ENCODE measurements around the gene CDH13. TPM values are rescaled to one million over a fixed set of nuclear protein-coding genes. Genes with fewer than 3 reads are reported as not detected.

CDH13 gene
- total RNA-seq, 1 donor, result 102 TPM

DNA sequence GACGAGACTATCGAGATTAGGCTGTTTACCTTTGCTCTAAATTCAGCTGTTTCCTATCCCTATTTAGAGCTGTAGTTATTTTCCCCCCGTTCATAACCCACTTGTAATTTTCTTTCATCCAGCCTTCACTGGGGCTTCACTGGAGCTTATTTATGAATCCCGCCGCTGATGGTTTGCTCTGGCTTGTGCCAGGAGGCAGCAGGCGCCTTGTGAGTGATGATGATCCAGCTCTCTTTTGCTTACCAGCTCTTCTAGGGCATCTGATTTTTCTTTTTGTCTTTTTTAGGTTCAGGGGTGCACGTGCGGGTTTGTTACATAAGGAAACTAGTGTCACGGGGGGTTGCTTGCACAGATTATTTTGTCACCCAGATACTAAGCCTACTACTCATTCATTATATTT is 37.4 kb upstream of the CDH13 start:
- no peaks in the 10 kb centered on the region for H3K36me3 ChIP-seq (ENCODE audit: insufficient read depth, low read length)
- H3K4me1 ChIP-seq (ENCODE audit: insufficient read depth, low read length), result peaks cover 7% of the 10 kb centered on the region
- no peaks in the 10 kb centered on the region for H4K20me1 ChIP-seq (ENCODE audit: insufficient read depth, low read length)
- H3K27me3 ChIP-seq (ENCODE audit: insufficient read depth, low read length), result peaks cover 3% of the 10 kb centered on the region
- no peaks in the 10 kb centered on the region for H3K9me3 ChIP-seq (ENCODE audit: low read depth, low read length)
- no peak overlapping the region for H3K27ac ChIP-seq (ENCODE audit: low read depth, low read length)
- no peak overlapping the region for H3K4me3 ChIP-seq (ENCODE audit: insufficient read depth, low read length)
- H3K4me2 ChIP-seq (ENCODE audit: insufficient read depth, low read length), result no peak overlapping the region
- no peaks in the 10 kb centered on the region for H3K79me2 ChIP-seq (ENCODE audit: insufficient read depth, low read length)
- no peak for TF ChIP-seq CTCF (IDR thresholded peaks at IDR 0.05; ENCODE audit: extremely low read depth, low read depth, low read length)
- no peak overlapping the region for H2AFZ ChIP-seq (ENCODE audit: low read length)
- DNase-seq (ENCODE audit: insufficient read length, low spot score, missing footprints), result no peak

DNA sequence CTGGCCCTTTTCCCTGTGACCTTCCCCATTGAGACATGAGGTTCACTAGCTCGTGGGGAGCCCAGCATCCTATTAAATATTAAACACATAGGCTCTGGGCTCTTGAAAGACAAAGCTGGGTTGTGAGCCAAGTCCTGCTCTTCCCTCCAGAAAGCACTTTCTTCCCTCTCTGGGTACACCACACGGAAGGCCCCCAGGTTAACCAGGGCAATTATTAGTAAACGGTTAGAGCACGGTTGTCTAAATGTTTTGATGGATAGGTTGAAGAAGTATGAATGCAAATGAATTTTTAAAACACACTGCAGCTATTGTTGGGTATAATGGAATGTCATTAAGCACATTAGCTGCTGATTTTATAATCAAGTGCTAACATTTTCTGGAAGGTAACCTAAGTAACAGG is 32.7 kb upstream of the CDH13 start:
- Histone ChIP-seq H3K27ac (ENCODE audit: low read depth, low read length) (no peak overlapping the region), H3K4me1 (ENCODE audit: insufficient read depth, low read length) (no peaks in the 10 kb centered on the region), H3K9me3 (ENCODE audit: low read depth, low read length) (no peaks in the 10 kb centered on the region), H3K36me3 (ENCODE audit: insufficient read depth, low read length) (no peaks in the 10 kb centered on the region), H2AFZ (ENCODE audit: low read length) (no peak overlapping the region), H3K4me3 (ENCODE audit: insufficient read depth, low read length) (no peak overlapping the region), H3K4me2 (ENCODE audit: insufficient read depth, low read length) (no peak overlapping the region), H3K79me2 (ENCODE audit: insufficient read depth, low read length) (no peaks in the 10 kb centered on the region), H3K27me3 (ENCODE audit: insufficient read depth, low read length) (peaks cover 11% of the 10 kb centered on the region), H4K20me1 (ENCODE audit: insufficient read depth, low read length) (no peaks in the 10 kb centered on the region)
- TF ChIP-seq CTCF (IDR thresholded peaks at IDR 0.05; ENCODE audit: extremely low read depth, low read depth, low read length), result no peak
- peak; percentile 36 for DNase-seq (ENCODE audit: insufficient read length, low spot score, missing footprints)

DNA sequence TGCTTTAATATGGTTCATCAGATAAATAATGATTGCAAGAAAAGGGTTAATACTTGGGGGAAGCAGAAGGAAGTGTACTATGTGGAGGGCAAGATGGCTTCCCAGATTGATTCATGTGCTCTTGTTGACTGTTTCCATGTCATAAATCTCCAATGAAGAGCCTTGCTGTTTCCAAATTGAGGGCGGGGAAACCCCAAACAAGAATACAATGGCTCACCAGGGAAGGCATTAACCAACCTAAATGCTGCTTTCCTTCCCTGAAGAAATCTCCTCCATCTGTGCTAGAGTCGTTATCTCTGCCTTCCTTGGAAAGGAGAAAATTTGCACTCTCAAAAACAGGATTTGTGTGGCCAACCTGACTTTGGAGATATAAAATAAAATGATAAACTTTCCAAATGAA is 28.0 kb upstream of the CDH13 start:
- TF ChIP-seq CTCF (IDR thresholded peaks at IDR 0.05; ENCODE audit: extremely low read depth, low read depth, low read length), result no peak
- Histone ChIP-seq H3K4me1 (ENCODE audit: insufficient read depth, low read length) (no peaks in the 10 kb centered on the region), H3K4me2 (ENCODE audit: insufficient read depth, low read length) (no peak overlapping the region), H3K36me3 (ENCODE audit: insufficient read depth, low read length) (no peaks in the 10 kb centered on the region), H3K79me2 (ENCODE audit: insufficient read depth, low read length) (no peaks in the 10 kb centered on the region), H3K27me3 (ENCODE audit: insufficient read depth, low read length) (peaks cover 8% of the 10 kb centered on the region), H3K4me3 (ENCODE audit: insufficient read depth, low read length) (no peak overlapping the region), H3K27ac (ENCODE audit: low read depth, low read length) (no peak overlapping the region), H4K20me1 (ENCODE audit: insufficient read depth, low read length) (no peaks in the 10 kb centered on the region), H3K9me3 (ENCODE audit: low read depth, low read length) (no peaks in the 10 kb centered on the region), H2AFZ (ENCODE audit: low read length) (no peak overlapping the region)
- no peak for DNase-seq (ENCODE audit: insufficient read length, low spot score, missing footprints)

DNA sequence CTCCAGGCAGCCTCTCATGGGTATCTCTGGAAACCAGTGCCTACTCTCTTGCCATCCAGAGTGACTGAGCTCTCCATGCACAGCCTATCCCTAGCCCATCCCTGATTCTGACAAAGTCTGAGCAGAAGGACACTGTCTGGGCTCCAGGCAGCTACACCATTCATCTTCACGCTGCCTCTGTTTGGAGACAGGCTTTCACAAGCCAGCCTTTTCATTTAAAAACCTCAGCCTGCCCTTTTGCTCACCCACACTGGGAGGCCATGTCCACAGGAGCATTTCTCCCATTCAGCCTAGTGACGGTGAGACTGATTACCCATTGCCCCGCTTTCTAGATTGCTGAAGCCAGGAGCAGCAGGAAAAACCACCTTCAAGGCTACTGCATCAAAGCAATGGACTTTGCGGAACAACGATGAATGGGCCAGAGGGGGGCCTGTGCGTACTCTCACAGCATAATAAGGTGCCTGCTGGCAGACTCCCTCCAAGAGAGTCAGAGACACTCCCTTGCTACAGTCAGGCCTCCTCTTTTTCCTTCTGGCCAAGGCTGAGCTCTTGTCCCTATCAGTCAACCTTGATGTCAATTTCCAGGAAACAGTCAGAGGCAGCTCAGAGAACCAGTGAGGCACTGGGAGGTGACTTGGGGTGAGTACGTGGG is 24.7 kb upstream of the CDH13 start:
- H3K27ac ChIP-seq (ENCODE audit: low read depth, low read length), result no peak overlapping the region
- no peaks in the 10 kb centered on the region for H3K4me1 ChIP-seq (ENCODE audit: insufficient read depth, low read length)
- no peak overlapping the region for H3K4me3 ChIP-seq (ENCODE audit: insufficient read depth, low read length)
- H3K4me2 ChIP-seq (ENCODE audit: insufficient read depth, low read length), result no peak overlapping the region
- peak; percentile 32 for DNase-seq (ENCODE audit: insufficient read length, low spot score, missing footprints)
- no peaks in the 10 kb centered on the region for H3K9me3 ChIP-seq (ENCODE audit: low read depth, low read length)
- H3K36me3 ChIP-seq (ENCODE audit: insufficient read depth, low read length), result no peaks in the 10 kb centered on the region
- H3K27me3 ChIP-seq (ENCODE audit: insufficient read depth, low read length), result peaks cover 6% of the 10 kb centered on the region
- H3K79me2 ChIP-seq (ENCODE audit: insufficient read depth, low read length), result no peaks in the 10 kb centered on the region
- no peak overlapping the region for H2AFZ ChIP-seq (ENCODE audit: low read length)
- no peak for TF ChIP-seq CTCF (IDR thresholded peaks at IDR 0.05; ENCODE audit: extremely low read depth, low read depth, low read length)
- no peaks in the 10 kb centered on the region for H4K20me1 ChIP-seq (ENCODE audit: insufficient read depth, low read length)
